HFFc6 (cell line): ENCODE results near the gene PMEPA1. TPM values are rescaled to one million over a fixed set of nuclear protein-coding genes. Genes with fewer than 3 reads are reported as not detected.
A peak's percentile ranks its signal among the peaks of the same experiment; 100 is the strongest.

Experiments used
- DNase-seq: peaks from one replicate; pipeline ENCODE4 v3.0.0-alpha.2; 2018
- H3K27ac Mint-ChIP-seq: 2 replicates; pipeline ENCODE4 v1.8.0; 2020; ENCODE audit warnings: mild to moderate bottlenecking, mixed read lengths
- H3K27me3 Mint-ChIP-seq: 2 replicates; pipeline ENCODE4 v1.8.0; 2021; ENCODE audit warnings: mild to moderate bottlenecking, moderate library complexity, mixed read lengths; ENCODE audit not compliant: insufficient read depth
- H3K36me3 Mint-ChIP-seq: 2 replicates; pipeline ENCODE4 v1.8.0; 2021; ENCODE audit warnings: low read depth, mixed read lengths
- H3K4me1 Mint-ChIP-seq: 2 replicates; pipeline ENCODE4 v1.8.0; 2020; ENCODE audit warnings: low read depth, mixed read lengths
- H3K4me3 Mint-ChIP-seq: 2 replicates; pipeline ENCODE4 v1.8.0; 2020; ENCODE audit warnings: mild to moderate bottlenecking, moderate library complexity, mixed read lengths
- H3K9me3 Mint-ChIP-seq: 2 replicates; pipeline ENCODE4 v1.8.0; 2020; ENCODE audit warnings: mild to moderate bottlenecking, mixed read lengths
- total RNA-seq, 6 experiments: library from RNA; stranded (reverse); fragmentation: NEBNext Ultra II Directional; extraction: Animal tissue kit (Norgen Biotek cat#: 25700); gene quantifications; 2 replicates in 1 of 6; 3 replicates in 5 of 6; pipeline ENCODE4 v1.2.3, GENCODE V29; 2021
- TF ChIP-seq, protein P1 (sequence below): fragments of 200-600 bp; sonication (generic); IDR thresholded peaks from 2 replicates; pipeline ENCODE4 v1.5.0; 2021; ENCODE audit warnings: antibody characterized with exemption, mild to moderate bottlenecking

Gene PMEPA1
- total RNA-seq, 6 experiments from 2014 or later, result 4.7 to 8.0 (median 5.3) TPM

DNA sequence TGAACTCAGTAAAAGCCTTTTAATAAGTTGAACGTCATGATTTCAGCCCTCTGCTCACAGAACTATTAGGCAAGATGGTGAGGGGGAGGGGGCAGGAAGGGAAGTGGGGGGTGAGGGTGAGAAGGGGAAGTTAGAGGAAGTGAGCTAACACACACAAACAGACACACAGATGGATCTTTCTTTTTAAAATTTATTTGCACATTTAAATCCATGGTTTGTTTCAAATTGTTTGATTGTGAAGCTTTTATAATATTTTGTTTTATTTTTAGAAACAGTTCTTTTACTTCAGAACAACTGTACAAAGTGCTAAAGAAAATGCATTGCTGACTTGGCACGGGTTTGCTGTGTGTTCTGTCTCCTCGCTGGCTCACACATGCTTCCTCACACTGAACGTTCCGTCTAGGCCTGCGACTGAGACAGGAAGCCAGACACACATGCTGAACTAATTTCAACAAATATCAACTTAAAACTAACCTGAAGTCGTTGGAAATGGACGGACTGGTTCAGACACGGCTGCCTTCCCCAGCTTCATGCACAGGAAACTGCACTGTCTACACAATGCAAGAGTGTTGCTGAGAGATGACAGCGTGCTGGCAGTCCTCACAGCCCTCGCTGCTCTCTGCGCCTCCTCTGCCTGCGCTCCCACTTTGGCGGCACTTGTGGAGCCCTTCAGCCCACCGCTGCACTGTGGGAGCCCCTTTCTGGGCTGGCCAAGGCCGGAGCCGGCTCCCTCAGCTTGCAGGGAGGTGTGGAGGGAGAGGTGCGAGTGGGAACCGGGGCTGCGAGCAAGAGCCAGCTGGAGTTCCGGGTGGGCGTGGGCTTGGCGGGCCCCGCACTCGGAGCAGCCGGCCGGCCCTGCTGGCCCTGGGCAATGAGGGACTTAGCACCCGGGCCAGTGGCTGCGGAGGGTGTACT is 81.5 kb downstream of the PMEPA1 start:
- no peaks in the 10 kb centered on the region; the same call in 1 of the 2 replicates for H3K36me3 Mint-ChIP-seq
- H3K27me3 Mint-ChIP-seq, result peaks cover 23% of the 10 kb centered on the region
- H3K9me3 Mint-ChIP-seq, result no peaks in the 10 kb centered on the region
- TF ChIP-seq, protein P1, sequence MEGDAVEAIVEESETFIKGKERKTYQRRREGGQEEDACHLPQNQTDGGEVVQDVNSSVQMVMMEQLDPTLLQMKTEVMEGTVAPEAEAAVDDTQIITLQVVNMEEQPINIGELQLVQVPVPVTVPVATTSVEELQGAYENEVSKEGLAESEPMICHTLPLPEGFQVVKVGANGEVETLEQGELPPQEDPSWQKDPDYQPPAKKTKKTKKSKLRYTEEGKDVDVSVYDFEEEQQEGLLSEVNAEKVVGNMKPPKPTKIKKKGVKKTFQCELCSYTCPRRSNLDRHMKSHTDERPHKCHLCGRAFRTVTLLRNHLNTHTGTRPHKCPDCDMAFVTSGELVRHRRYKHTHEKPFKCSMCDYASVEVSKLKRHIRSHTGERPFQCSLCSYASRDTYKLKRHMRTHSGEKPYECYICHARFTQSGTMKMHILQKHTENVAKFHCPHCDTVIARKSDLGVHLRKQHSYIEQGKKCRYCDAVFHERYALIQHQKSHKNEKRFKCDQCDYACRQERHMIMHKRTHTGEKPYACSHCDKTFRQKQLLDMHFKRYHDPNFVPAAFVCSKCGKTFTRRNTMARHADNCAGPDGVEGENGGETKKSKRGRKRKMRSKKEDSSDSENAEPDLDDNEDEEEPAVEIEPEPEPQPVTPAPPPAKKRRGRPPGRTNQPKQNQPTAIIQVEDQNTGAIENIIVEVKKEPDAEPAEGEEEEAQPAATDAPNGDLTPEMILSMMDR, result no peak
- peaks cover 9% of the 10 kb centered on the region for H3K4me1 Mint-ChIP-seq
- H3K4me3 Mint-ChIP-seq, result peak overlapping the region; percentile 68
- DNase-seq, result peak; percentile 13
- peak overlapping the region; percentile 64 for H3K27ac Mint-ChIP-seq

DNA sequence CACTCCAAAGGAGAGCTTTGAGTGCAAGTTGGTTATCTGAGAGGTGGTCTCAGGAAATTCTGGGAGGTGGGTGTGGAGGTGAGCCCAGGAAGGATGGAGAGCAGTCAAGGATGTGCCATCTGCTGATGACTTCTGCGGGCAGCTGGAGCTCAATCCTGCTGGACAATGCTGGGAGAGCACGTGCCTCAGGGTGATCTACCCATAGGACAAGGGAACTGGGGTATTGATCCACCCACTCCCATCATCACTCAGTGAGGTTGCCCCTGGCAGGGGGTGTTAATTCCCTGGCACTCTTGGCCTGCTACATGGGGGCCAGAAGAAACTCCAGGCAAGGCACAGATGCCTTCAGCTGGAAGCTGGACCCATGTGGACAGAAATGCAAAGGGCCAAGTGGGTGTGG is 82.5 kb downstream of the PMEPA1 start:
- Mint-ChIP-seq H3K4me1 (peaks cover 17% of the 10 kb centered on the region), H3K9me3 (no peaks in the 10 kb centered on the region), H3K4me3 (no peak overlapping the region), H3K36me3 (no peaks in the 10 kb centered on the region; the same call in 1 of the 2 replicates), H3K27me3 (peaks cover 17% of the 10 kb centered on the region), H3K27ac (no peak overlapping the region)
- DNase-seq, result no peak
- TF ChIP-seq, protein P1, result no peak

GRCh38 chr20:57625978-57626377 is 83.8 kb downstream of the PMEPA1 start:
- Mint-ChIP-seq H3K4me1 (peaks cover 17% of the 10 kb centered on the region), H3K9me3 (no peaks in the 10 kb centered on the region), H3K36me3 (no peaks in the 10 kb centered on the region; the same call in 1 of the 2 replicates), H3K27me3 (peaks cover 15% of the 10 kb centered on the region; the same call in 1 of the 2 replicates), H3K27ac (no peak overlapping the region), H3K4me3 (no peak overlapping the region)
- DNase-seq, result no peak
- TF ChIP-seq, protein P1, result no peak

DNA sequence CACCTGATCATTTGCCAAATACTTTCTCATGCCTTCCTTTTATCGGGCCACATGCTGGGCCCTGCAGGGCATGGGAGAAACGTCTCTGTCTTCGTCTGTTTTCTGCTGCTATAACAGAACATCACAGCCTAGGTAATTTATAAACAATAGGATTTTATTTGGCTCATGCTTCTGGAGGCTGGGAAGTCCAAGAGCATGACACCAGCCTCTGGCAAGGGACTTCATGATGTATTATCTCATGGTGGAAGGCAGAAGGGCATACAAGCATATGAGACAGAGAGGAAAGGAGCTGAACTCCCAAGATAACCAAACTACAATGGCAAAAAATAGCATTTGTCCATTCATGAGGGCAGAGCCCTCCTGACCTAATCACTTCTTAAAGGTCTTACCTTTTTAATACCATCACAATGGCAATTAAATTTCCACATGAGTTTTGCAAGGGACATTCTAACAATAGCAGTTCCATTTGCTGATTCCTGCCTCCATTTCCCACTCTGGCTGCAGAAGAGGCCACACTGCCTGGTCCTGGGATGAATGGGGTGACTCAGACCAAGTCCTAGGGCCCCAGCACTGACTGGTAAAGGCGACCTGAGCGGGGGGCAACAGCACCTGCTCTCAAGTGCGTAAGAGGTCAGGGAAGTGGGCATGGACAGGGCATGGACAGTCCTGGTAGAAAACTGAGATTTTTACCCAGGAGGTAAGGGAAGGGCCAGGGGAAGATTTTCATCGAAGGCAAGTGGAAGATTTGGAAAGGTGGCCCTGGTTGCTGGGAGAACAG is 84.4 kb downstream of the PMEPA1 start:
- H3K36me3 Mint-ChIP-seq, result no peaks in the 10 kb centered on the region; the same call in 1 of the 2 replicates
- H3K4me1 Mint-ChIP-seq, result peaks cover 17% of the 10 kb centered on the region
- no peaks in the 10 kb centered on the region for H3K9me3 Mint-ChIP-seq
- H3K4me3 Mint-ChIP-seq, result no peak overlapping the region
- TF ChIP-seq, protein P1, result no peak
- H3K27ac Mint-ChIP-seq, result no peak overlapping the region
- DNase-seq, result no peak
- H3K27me3 Mint-ChIP-seq, result peaks cover 18% of the 10 kb centered on the region

- peaks cover 17% of the 10 kb centered on the region for H3K27me3 Mint-ChIP-seq
- H3K9me3 Mint-ChIP-seq, result no peaks in the 10 kb centered on the region
- DNase-seq, result no peak
- no peak overlapping the region for H3K4me3 Mint-ChIP-seq
- no peaks in the 10 kb centered on the region for H3K36me3 Mint-ChIP-seq
- H3K4me1 Mint-ChIP-seq, result peaks cover 17% of the 10 kb centered on the region
- no peak overlapping the region for H3K27ac Mint-ChIP-seq
- TF ChIP-seq, protein P1, result no peak
Observed at GRCh38 chr20:57624124-57624523, 85.7 kb downstream of the PMEPA1 start.
